HL-60/S4 (cell line): ENCODE results near the gene CEP162.
"Not testable (repeated sequence)": the region's sequence is repeated elsewhere in the genome, so short reads cannot be mapped to it uniquely, and the experiment has no call there.

Experiments used
- in situ Hi-C: fragments of 300-500 bp; cut with MboI; formaldehyde crosslinking; loops from 2 replicates; pipeline ENCODE4 v1.14.3; 2022; ENCODE audit warnings: low sequenced_read_pairs

CEP162 gene

DNA sequence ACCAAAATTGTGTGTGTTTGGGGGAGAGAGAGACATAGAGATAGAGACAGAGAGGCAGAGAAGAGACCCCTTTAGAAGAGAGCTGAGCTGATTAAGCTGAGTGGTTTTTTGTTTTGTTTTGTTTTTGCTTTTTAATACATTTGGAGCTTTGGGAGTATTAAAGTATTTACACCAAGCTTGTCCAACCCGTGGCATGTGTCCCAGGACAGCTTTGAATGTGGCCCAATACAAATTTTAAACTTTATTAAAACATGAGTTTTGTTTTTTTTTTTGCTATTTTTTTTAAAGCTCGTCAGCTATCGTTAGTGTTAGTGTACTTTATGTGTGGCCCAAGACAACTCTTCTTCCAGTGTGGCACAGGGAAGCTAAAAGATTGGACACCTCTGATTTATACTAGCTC is 137.9 kb downstream of the CEP162 start:
- in situ Hi-C loops, result no loop called here

GRCh38 chr6:84089081-84089480 is 138.4 kb downstream of the CEP162 start:
- in situ Hi-C loops, result no loop called here

DNA sequence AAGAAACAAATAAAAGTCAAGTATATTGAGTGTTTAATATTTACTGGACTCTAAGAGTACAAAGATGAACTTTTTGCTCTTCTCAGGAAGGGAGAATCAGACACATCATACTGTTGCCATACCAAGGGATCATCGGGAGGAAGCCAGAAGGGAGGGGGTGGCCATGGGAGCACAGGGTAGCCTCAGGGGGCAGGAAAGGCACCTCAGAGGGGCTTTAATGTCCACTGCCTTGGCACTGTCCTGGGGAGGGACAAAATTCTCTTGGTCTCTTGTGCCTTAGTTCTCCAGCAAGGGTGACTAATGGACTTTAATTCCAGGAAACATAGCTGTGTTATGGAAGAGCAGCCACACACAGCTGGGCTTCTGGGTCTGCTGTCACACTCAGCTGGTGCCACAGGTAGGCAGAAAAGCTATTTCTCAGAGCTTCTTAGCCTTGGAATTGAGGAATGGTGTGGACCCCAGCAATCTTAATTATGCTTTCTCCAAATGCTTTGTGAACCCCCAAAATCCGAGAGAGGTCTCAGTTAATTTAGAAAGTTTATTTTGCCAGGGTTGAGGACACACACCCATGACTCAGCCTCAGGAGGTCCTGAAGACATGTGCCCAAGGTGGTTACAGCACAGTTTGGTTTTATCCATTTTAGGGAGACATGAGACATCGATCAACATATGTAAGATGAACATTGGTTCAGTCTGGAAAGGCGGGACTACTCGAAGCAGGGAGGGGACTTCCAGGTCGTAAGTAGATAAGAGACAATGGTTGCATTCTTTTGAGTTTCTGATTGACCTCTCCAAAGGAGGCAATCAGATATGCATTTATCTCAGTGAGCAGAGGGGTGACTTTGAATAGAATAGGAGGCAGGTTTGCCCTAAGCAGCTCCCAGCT is 140.7 kb downstream of the CEP162 start:
- in situ Hi-C loops, result no loop called here

DNA sequence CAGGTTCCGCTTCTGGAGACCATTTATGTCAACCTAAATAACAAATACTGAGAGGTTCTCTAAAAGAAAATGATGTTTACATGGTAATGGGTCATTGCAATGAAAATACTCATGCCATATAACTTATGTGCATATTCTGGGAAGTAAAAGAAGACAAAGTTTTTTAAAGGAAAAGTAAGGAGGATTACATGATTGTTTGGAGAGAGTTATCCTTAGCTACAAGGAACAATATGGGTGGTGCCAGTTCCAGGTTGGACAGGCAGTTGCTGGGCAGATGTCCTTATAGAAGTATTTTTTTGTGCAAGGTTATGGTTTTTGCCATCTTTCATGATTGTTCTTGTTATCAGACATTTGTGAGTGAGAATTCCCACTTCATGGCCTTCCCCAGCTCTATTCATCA is 141.4 kb downstream of the CEP162 start:
- in situ Hi-C loops, result no loop called here

DNA sequence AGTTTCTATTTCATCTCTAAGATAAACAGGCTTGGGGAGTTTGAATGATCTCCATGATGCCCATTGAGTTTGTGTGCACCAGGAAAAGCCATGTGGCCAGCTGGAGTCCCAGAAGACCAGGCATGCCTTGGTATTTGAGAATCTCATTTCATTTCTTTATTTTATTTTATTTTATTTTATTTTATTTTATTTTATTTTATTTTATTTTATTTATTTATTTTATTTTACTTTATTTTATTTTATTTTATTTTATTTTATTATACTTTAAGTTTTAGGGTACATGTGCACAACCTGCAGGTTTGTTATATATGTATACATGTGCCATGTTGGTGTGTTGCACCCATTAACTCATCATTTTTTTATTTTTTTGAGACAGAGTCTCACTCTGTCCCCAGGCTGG is 142.7 kb downstream of the CEP162 start:
- in situ Hi-C loops, result not testable (repeated sequence)

DNA sequence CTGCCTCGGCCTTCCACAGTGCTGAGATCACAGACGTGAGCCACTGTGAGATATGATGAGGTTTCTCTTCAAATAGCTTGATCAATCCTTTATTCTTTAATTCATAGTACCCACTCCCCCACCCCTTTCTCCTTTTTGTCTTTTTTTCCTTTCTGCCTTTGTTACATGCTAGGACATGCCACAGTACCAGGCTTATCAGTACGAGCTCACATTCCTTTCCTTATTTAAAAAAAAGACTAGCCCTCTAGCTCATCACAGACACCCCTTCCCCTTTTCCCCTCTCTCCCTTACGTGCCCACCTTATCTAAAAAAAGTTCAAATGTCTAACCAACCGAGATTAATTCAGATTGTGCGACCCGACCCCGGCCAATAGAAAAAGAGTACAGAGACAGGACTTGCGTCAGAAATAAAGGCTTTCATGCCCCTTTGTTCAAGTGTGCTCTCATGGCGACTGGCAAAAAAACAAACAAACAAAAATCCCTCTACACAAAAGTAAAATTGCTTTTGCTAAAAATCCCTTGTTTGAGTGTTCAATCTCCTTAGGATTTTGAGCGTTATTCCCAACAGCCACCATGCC is 144.7 kb downstream of the CEP162 start:
- in situ Hi-C loops, result no loop called here

GRCh38 chr6:84081222-84081621 is 146.2 kb downstream of the CEP162 start:
- in situ Hi-C loops, result no loop called here

DNA sequence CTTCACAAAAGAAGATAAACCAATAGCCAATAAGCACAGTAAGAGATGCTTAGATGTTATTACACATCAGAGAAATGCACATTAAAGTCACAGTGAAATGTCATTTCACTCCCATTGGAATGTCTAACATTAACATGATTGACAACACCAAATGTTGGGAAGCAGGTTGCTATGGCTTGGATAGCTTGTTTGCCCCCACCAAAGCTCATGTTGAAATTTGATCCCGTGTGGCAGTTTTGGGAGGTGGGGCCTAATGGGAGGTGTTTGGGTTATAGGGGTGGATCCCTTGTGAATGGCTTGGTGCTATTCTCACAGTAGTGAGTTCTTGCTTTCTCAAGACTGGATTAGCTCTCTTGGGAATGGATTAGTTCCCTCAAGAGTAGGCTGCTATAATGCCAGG is 149.1 kb downstream of the CEP162 start:
- in situ Hi-C loops, result no loop called here

DNA sequence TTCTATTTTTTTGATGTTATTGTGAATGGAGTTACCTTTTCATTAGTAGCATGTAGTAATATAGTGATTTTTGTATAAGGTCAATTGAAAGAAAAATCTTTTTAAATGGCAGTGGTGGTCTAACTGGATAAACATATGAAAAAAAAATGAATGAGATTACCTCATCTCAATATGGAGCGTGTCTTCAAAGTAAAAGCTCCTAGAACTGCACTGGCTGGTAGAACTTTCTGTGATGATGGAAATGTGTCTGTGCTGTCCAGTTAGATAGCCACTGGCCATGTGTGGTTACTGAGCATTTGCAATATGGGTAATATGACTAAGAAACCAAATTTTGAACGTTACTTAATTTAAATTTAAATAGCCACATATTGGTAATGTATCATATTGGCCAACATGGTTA is 149.8 kb downstream of the CEP162 start:
- in situ Hi-C loops, result no loop called here

DNA sequence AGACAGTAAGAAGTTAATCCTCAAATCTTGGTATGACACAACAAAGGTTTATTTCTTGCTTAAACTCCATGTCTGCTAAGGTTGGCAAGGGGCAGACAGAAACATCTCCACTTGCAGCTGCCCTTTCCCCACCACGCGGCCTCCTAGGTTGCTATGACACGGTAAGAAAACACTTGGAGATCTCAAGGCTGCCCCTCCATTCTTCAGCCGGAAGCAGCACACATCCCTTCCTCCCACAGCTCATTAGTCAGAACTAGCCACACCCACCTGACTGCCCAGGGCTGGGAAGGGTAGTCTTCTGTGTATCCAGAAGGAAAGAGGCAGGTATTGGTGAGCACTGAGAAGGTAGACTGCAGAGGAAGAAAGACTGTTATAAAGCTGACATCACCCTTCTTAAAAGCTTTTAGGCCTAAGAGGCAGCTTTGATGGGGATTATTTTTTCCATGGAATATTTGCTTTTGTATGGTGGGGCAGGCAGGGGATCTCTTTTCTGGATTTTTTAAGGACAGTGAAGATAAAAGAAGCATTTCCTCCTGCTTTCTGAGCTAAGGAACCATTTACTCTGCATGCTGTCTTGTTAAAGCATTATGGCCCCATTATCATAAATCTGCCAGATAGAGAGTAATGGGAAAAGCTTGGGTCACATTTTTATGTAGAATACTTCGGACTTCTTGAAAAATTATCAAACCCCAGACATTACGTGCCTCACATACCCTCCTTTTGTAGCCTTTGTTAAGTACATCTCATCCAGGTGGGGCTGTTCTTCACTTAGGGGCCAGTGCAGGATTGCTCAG is 152.3 kb downstream of the CEP162 start:
- in situ Hi-C loops, result no loop called here
